T47D (cell line): ENCODE data around the gene ANKRD1.

Experiments
- DNase-seq, 2 experiments: peaks; one replicate each; pipeline versions ENCODE4 v3.0.0 to v3.0.0-alpha.2; 2011 to 2012; ENCODE audit warnings: low read depth in 1 of 2, low spot score in 1 of 2
- JUND ChIP-seq: IDR thresholded peaks from 2 replicates; pipeline ENCODE4 v1.6.1; 2012; ENCODE audit warnings: low read depth
- in situ Hi-C: cut with HindIII; loops from 2 replicates; pipeline ENCODE4 v1.10.0; 2016; ENCODE audit warnings: low sequenced_read_pairs, low pct_unique_long_range_greater_than_20kb

ANKRD1 gene

GRCh38 chr10:90920986-90921666 is at the start of gene ANKRD1:
TSS of gene ANKRD1 (minus strand) at chr10:90921087. CDS start at chr10:90921027, 60 bp downstream.
- in situ Hi-C loops = no loop called here
- peak; percentile 57; the same call in 1 of the 2 replicates for TF ChIP-seq JUND
- peak in 1 of 2 experiments; percentile 78 for DNase-seq

DNA sequence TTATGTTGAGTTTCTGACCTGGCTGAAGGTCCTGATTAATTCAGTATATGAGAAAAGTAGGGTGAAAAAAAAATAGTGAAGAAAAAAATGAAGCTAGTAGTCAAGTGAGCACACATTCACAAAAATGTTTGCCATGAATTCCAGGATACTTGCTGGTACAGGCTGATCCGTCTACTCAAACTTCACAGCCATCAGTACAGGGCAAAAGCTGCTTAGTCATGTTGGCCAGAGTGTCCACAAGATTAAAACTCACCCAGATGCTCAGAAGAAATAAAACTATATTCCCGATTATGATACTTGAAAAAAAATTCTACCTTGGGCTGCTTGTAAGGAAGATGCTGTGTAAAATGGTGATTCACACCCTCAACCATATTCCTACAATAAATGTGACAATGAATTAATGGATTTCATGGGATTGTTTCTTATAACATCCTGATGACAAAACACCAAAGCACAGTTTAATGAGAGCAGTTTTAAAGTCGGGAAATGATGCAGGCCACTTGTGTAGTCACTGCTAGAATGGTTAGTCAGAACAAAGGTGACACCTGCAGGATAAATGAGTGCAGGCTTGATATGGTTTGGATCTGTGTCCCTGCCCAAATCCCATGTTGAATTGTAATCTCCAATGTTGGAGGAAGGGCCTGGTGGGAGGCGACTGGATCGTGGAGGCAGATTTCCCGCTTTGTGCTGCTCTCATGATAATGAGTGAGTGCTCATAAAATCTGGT is 49.2 kb upstream of the ANKRD1 start:
- in situ Hi-C loops = no loop called here
- no peak for TF ChIP-seq JUND
- peak in 1 of 2 experiments; percentile 53 for DNase-seq

GRCh38 chr10:90969121-90969534 is 48.2 kb upstream of the ANKRD1 start:
- no peak for DNase-seq
- in situ Hi-C loops = no loop called here
- no peak for TF ChIP-seq JUND

DNA sequence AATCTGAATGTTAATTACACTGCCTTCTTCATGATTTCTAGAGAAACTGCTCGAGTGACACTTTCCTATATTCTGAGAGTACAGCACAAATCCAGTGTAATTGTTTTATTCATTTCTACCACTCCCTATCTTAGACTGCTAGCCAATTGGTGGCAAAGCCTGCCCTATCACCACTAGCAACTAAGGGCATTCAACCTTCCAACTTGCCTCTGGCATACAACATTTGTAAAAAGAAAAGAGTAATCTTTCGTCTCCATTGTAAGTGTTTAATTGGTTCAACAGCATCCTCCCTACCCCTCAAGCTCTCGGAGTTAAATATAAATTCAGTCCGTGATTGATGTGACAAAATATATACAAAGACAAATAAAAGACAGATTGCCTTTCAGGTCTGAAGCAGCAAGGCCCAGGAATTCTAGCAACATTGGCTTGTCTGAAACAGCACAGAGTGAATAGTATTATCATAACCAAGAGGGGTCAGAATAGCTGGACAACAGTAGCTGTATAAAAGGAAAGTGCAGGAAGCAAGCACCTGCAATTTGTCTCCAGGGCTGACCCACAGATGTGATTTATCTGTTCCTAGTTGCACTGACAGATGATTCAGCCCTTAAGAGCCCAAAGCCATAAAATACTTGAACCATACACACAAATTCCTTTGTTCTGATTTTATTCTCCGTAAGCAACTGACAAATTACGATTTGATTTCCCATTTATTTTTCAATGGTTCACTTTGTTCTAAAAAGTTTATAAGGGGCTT is 47.6 kb upstream of the ANKRD1 start:
- in situ Hi-C loops = no loop called here
- no peak for TF ChIP-seq JUND
- no peak for DNase-seq

DNA sequence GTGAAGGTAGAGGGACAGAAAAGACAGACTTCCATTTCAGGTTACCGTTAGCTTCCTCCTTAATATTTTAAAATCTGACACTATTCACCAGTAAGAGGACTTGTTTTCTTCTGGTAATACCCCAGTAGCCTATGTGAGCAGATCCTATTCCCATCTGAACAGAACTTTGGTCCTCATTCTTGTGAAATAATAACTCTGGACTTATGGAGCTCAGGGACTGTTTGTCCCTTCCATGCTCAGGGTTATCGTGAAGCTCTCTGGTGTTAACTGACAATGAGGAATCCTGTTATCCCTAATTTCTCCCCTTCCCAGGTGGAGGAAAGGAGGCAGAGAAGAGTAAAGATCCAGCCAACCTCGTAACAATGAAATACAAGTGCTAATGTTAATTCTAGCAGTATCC is 47.0 kb upstream of the ANKRD1 start:
- no peak for TF ChIP-seq JUND
- no peak for DNase-seq
- in situ Hi-C loops = no loop called here

- no peak for DNase-seq
- TF ChIP-seq JUND = no peak
- in situ Hi-C loops = no loop called here
Measured at GRCh38 chr10:90966146-90966545, 45.3 kb upstream of the ANKRD1 start.

GRCh38 chr10:90965720-90966119 is 44.8 kb upstream of the ANKRD1 start:
- in situ Hi-C loops = no loop called here
- no peak for TF ChIP-seq JUND
- DNase-seq = no peak

GRCh38 chr10:90964781-90965465 is 44.0 kb upstream of the ANKRD1 start:
- no peak for DNase-seq
- no peak for TF ChIP-seq JUND
- in situ Hi-C loops = no loop called here

DNA sequence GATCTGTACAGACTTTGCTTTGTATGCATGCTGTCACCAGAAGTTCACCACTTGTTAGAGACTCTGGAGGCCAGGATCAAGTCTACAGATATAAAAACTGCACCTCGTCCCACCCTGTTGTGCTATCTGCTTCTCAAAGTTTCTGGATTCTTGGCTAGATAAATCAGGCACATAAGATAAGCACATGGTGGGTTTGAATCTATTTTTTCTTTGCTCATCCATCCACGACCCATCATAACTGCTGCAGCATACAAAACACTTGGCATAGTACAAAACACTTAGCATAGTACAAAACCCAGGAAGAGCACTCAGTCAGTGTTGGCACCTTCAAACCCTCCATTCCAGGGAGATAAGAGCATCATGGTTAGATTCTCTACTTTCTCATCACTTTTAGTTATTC is 42.4 kb upstream of the ANKRD1 start:
- in situ Hi-C loops = no loop called here
- TF ChIP-seq JUND = no peak
- DNase-seq = no peak

GRCh38 chr10:90960355-90960814 is 39.5 kb upstream of the ANKRD1 start:
- TF ChIP-seq JUND = no peak
- no peak for DNase-seq
- in situ Hi-C loops = no loop called here

DNA sequence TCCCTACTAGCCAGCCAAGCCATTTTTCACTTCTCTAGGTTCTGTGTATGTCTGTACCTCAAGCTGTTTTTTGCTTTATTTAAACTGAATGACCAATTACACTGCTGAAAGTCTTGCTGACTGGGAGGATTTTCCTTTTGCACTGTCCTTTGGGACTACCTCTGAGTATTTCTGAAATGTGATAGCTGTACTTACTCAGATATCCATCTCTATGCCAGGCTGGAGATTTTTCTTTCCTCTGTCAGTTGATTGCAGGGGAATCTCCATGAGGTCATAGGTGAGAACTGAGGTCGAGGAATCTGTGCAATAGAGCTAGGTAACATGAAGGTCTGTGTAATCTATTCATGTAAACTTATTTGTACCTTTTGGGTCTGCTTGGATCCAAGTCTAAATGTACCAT is 38.9 kb upstream of the ANKRD1 start:
- no peak for DNase-seq
- TF ChIP-seq JUND = no peak
- in situ Hi-C loops = no loop called here

- no peak for TF ChIP-seq JUND
- no peak for DNase-seq
- in situ Hi-C loops = no loop called here
Measured at GRCh38 chr10:90958781-90959180, 37.9 kb upstream of the ANKRD1 start.
